Trophoblast cell (in vitro differentiated cells and primary cell): ENCODE results near the gene EEIG1.

Experiments
- DNase-seq, 2 donors: peaks; one replicate each; pipeline ENCODE4 v3.0.0-alpha.2; 2016
- H2AFZ ChIP-seq: 2 replicates; pipeline ENCODE4 v1.6.1; 2013; ENCODE audit warnings: low read length, moderate library complexity, mild to moderate bottlenecking; ENCODE audit not compliant: insufficient read depth, poor library complexity
- H2AK5ac ChIP-seq: 2 replicates; pipeline ENCODE4 v1.6.1; 2013; ENCODE audit warnings: mild to moderate bottlenecking, low read length
- H2BK120ac ChIP-seq: 2 replicates; pipeline ENCODE4 v1.6.1; 2013; ENCODE audit warnings: low read length, mild to moderate bottlenecking, moderate library complexity; ENCODE audit not compliant: insufficient read depth, poor library complexity
- H2BK12ac ChIP-seq: 2 replicates; pipeline ENCODE4 v1.6.1; 2013; ENCODE audit warnings: mild to moderate bottlenecking, low read length, moderate library complexity
- H2BK5ac ChIP-seq: 2 replicates; pipeline ENCODE4 v1.6.1; 2013; ENCODE audit warnings: low read length, low read depth, moderate library complexity, mild to moderate bottlenecking; ENCODE audit not compliant: poor library complexity
- H3K14ac ChIP-seq: 2 replicates; pipeline ENCODE4 v1.6.1; 2013; ENCODE audit warnings: mild to moderate bottlenecking, low read length
- H3K18ac ChIP-seq: 2 replicates; pipeline ENCODE4 v1.6.1; 2013; ENCODE audit warnings: mild to moderate bottlenecking, low read length
- H3K23ac ChIP-seq: 2 replicates; pipeline ENCODE4 v1.6.1; 2013; ENCODE audit warnings: low read length
- H3K27ac ChIP-seq: 2 replicates; pipeline ENCODE4 v1.5.1; 2013; ENCODE audit warnings: low read depth, mild to moderate bottlenecking, inconsistent platforms, low read length, moderate library complexity
- H3K27me3 ChIP-seq: 2 replicates; pipeline ENCODE4 v1.6.1; 2013; ENCODE audit warnings: inconsistent platforms, mild to moderate bottlenecking, low read length, moderate library complexity; ENCODE audit not compliant: insufficient read depth
- H3K36me3 ChIP-seq, 2 experiments: 1 replicate in 1 of 2; 2 replicates in 1 of 2; pipeline ENCODE4 v1.6.1; 2013; ENCODE audit warnings: low read length in 2 of 2, mild to moderate bottlenecking in 2 of 2, moderate library complexity in 1 of 2; ENCODE audit not compliant: insufficient read depth in 2 of 2, control insufficient read depth in 1 of 2
- H3K4ac ChIP-seq: 2 replicates; pipeline ENCODE4 v1.6.1; 2013; ENCODE audit warnings: low read depth, mild to moderate bottlenecking, low read length, moderate library complexity
- H3K4me1 ChIP-seq, 2 experiments: 1 replicate in 1 of 2; 2 replicates in 1 of 2; pipeline ENCODE4 v1.6.1; 2013; ENCODE audit warnings: low read length in 2 of 2, mild to moderate bottlenecking in 2 of 2, moderate library complexity in 1 of 2; ENCODE audit not compliant: insufficient read depth in 2 of 2, control insufficient read depth in 1 of 2
- H3K4me2 ChIP-seq: 2 replicates; pipeline ENCODE4 v1.6.1; 2013; ENCODE audit warnings: inconsistent platforms, mild to moderate bottlenecking, low read length, moderate library complexity
- H3K4me3 ChIP-seq: 2 replicates; pipeline ENCODE4 v1.5.1; 2013; ENCODE audit warnings: mild to moderate bottlenecking, low read depth, low read length, inconsistent platforms
- H3K79me1 ChIP-seq: one replicate; pipeline ENCODE4 v1.6.1; 2013; ENCODE audit warnings: low read length
- H3K79me2 ChIP-seq: 2 replicates; pipeline ENCODE4 v1.6.1; 2013; ENCODE audit warnings: low read length, mild to moderate bottlenecking; ENCODE audit not compliant: control insufficient read depth, insufficient read depth, poor library complexity
- H3K9ac ChIP-seq: 2 replicates; pipeline ENCODE4 v1.6.1; 2013; ENCODE audit warnings: mild to moderate bottlenecking, low read length
- H3K9me3 ChIP-seq: 2 replicates; pipeline ENCODE4 v1.6.1; 2013; ENCODE audit warnings: low read depth, mild to moderate bottlenecking, control low read depth, inconsistent platforms, low read length; ENCODE audit not compliant: insufficient read depth
- H4K12ac ChIP-seq: 2 replicates; pipeline ENCODE4 v1.6.1; 2013; ENCODE audit warnings: low read depth, mild to moderate bottlenecking, low read length, moderate library complexity
- H4K8ac ChIP-seq: 2 replicates; pipeline ENCODE4 v1.6.1; 2013; ENCODE audit warnings: low read depth, mild to moderate bottlenecking, low read length, moderate library complexity
- H4K91ac ChIP-seq: one replicate; pipeline ENCODE4 v1.6.1; 2013; ENCODE audit warnings: low read depth, mild to moderate bottlenecking, low read length, moderate library complexity
- whole genome bisulfite sequencing: extraction: QIAGEN DNeasy Blood & Tissue Kit; methylation state at CpG from one replicate; pipeline ENCODE4 v1.1.7; 2013; ENCODE audit warnings: missing lambda C conversion rate; ENCODE audit not compliant: insufficient read length, insufficient coverage; ENCODE audit errors: extremely low coverage; 5-methylcytosine and 5-hydroxymethylcytosine counted together

Gene EEIG1

DNA sequence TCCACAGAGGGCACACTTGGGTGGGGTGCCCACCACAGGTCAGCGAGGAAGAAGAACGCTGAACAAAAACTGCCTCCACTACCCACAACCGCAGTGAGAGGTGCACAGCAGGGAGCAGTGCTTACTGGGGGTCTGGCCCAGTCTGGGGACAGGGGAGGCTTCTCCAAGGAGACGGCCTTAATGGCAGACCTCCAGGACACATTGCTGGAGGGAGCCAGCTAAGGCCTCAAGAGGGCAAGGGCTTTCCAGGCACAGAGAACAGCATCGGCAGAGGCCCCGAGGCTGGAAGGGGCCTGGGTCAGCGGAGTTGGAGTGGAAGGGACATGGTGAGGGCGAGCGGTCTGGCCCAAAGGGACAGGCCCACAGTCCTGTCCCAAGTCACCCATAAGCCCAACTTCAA, 34.8 kb downstream of the EEIG1 start:
- H2BK12ac ChIP-seq, result no peak overlapping the region

DNA sequence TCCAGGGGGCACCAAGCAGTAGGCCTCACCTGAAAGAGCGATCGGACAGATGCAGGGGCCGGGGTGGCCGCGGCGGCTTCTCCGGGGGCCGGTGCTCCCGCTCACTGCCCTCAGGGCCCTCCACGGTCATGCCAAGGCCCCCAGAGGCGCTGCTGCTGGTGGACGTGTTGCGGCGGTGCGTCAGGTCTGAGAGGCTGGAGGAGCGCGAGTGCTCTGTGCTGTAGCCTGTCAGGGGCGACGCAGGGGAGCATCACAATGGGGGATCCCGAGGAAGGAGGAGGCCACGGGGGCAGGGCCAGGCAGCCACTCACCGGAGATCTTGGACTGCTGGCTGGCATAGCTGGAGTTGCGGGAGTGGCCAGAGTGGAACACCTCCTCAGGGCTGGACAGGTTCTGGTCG, 35.5 kb downstream of the EEIG1 start:
- Histone ChIP-seq H2BK12ac (no peak overlapping the region), H3K79me2 (peaks cover 1% of the 10 kb centered on the region), H2BK120ac (no peak overlapping the region), H3K79me1 (no peaks in the 10 kb centered on the region), H3K14ac (no peak overlapping the region), H3K4ac (no peak overlapping the region), H3K4me2 (no peak overlapping the region), H2BK5ac (no peak overlapping the region), H2AK5ac (no peak overlapping the region), H2AFZ (no peak overlapping the region), H4K8ac (no peak overlapping the region), H3K4me1 (no peaks in the 10 kb centered on the region), H3K36me3 (peaks cover 66 to 70% of the 10 kb centered on the region in 2 experiments), H3K23ac (no peak overlapping the region), H4K12ac (no peak overlapping the region), H4K91ac (no peak overlapping the region), H3K27ac (no peak overlapping the region), H3K18ac (no peak overlapping the region), H3K9me3 (no peaks in the 10 kb centered on the region), H3K4me3 (no peak overlapping the region), H3K9ac (no peak overlapping the region), H3K27me3 (no peaks in the 10 kb centered on the region)
- no peak for DNase-seq
- no CpG with 5 or more reads among the region's 24 CpGs for WGBS

More for the DNA sequence above, 34.8 kb downstream of the EEIG1 start:
- Histone ChIP-seq H3K79me2 (peaks cover 3% of the 10 kb centered on the region), H4K8ac (no peak overlapping the region), H3K27me3 (no peaks in the 10 kb centered on the region), H3K27ac (no peak overlapping the region), H3K79me1 (no peaks in the 10 kb centered on the region), H3K4me3 (no peak overlapping the region), H3K4ac (no peak overlapping the region), H3K14ac (no peak overlapping the region), H3K9me3 (no peaks in the 10 kb centered on the region), H2AK5ac (no peak overlapping the region), H2AFZ (no peak overlapping the region), H3K36me3 (peaks cover 70 to 71% of the 10 kb centered on the region in 2 experiments), H2BK5ac (no peak overlapping the region), H4K91ac (no peak overlapping the region), H3K23ac (no peak overlapping the region), H3K4me2 (no peak overlapping the region), H3K9ac (no peak overlapping the region), H3K18ac (no peak overlapping the region), H3K4me1 (no peaks in the 10 kb centered on the region), H2BK120ac (no peak overlapping the region), H4K12ac (no peak overlapping the region)
- no peak for DNase-seq
- no CpG with 5 or more reads among the region's 9 CpGs for WGBS

DNA sequence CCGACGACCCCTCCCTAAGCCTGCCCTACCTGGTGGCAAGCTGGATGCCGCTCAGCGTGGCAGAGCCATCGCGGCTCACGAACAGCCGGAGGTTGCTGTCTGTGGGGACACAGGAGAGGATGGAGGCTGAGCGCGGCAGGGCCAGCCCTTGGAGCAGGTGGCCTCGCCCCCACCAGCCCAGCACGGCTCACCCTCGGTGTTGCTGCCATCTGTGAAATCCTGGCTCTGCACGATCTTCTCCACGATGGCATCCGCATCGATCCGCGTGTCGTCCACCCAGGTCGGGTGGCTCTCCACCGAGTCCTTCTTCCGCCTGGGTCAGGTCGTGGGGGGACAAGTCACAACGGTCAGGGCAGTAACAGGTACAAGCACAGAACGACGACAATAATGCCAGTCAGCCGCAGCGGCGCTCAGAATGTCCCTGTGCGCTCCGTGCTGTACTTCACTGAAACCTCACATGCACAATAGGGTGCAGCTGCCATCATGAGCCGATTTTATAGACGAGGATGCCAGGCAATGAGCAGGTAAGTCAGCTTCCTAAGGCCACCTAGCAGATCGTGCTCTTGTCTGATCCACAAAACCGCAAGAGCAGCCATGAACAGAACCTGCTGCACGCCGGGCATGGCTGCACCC, 36.1 kb downstream of the EEIG1 start:
- WGBS, result no CpG with 5 or more reads among the region's 38 CpGs
- H3K9ac ChIP-seq, result no peak overlapping the region
- no peaks in the 10 kb centered on the region for H3K9me3 ChIP-seq

DNA sequence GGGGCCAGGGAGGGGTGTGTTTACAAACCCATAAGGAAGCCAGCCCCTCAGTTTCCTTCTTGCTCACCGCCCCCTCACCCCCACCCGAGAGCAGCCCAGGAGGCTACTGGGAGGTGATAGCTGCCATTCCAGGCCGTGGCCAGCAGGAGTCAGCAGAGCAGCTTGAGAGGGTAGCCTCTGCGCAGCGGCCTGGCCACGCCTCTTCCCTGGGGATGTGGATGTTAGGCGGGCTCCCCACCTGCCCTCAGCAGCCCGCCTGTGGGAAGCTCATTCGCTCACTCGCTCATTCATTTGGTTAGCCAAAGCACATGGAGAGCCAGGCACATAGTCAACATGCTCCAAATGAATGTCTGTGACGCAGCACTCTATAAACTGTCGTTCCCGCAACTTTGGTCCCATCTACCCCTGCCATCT, 37.1 kb downstream of the EEIG1 start:
- Histone ChIP-seq H3K4me2 (no peak overlapping the region), H3K9ac (no peak overlapping the region), H3K4me1 (no peaks in the 10 kb centered on the region), H4K91ac (no peak overlapping the region), H3K4me3 (no peak overlapping the region), H3K23ac (no peak overlapping the region), H2BK5ac (no peak overlapping the region), H2AFZ (no peak overlapping the region), H2BK12ac (no peak overlapping the region), H3K9me3 (no peaks in the 10 kb centered on the region), H3K27me3 (no peaks in the 10 kb centered on the region), H3K14ac (no peak overlapping the region), H4K8ac (no peak overlapping the region), H2BK120ac (no peak overlapping the region), H4K12ac (no peak overlapping the region), H3K18ac (no peak overlapping the region), H3K27ac (no peak overlapping the region), H3K79me1 (no peaks in the 10 kb centered on the region), H2AK5ac (no peak overlapping the region), H3K79me2 (no peaks in the 10 kb centered on the region), H3K4ac (no peak overlapping the region), H3K36me3 (peaks cover 65 to 70% of the 10 kb centered on the region in 2 experiments)
- no CpG with 5 or more reads among the region's 13 CpGs for WGBS
- DNase-seq, result peak; percentile 92 to 93

More for the DNA sequence above, 36.1 kb downstream of the EEIG1 start:
- no peak overlapping the region for H3K14ac ChIP-seq
- H3K23ac ChIP-seq, result no peak overlapping the region
- no peak overlapping the region for H4K8ac ChIP-seq
- no peak for DNase-seq
- H2BK12ac ChIP-seq, result no peak overlapping the region
- no peak overlapping the region for H3K4ac ChIP-seq
- H3K4me3 ChIP-seq, result no peak overlapping the region
- no peaks in the 10 kb centered on the region for H3K79me2 ChIP-seq
- no peak overlapping the region for H2BK5ac ChIP-seq
- H3K4me2 ChIP-seq, result no peak overlapping the region
- no peak overlapping the region for H3K18ac ChIP-seq
- H3K79me1 ChIP-seq, result no peaks in the 10 kb centered on the region
- H2BK120ac ChIP-seq, result no peak overlapping the region
- no peak overlapping the region for H3K27ac ChIP-seq
- no peak overlapping the region for H4K12ac ChIP-seq
- no peak overlapping the region for H2AK5ac ChIP-seq
- H3K27me3 ChIP-seq, result no peaks in the 10 kb centered on the region
- no peak overlapping the region for H2AFZ ChIP-seq
- peaks cover 65 to 71% of the 10 kb centered on the region in 2 experiments for H3K36me3 ChIP-seq
- no peaks in the 10 kb centered on the region for H3K4me1 ChIP-seq
- H4K91ac ChIP-seq, result no peak overlapping the region
